H9 (cell line): ENCODE measurements around the gene MKNK2. TPM values are rescaled to one million over a fixed set of nuclear protein-coding genes. Genes with fewer than 3 reads are reported as not detected.

Experiments
- DNase-seq: peaks from one replicate; pipeline ENCODE4 v3.0.0-alpha.2; 2017
- H2AFZ ChIP-seq: one replicate; pipeline ENCODE4 v1.6.1; 2013; ENCODE audit warnings: mild to moderate bottlenecking, low read length, control low read depth, moderate library complexity
- H2AK5ac ChIP-seq: 2 replicates; pipeline ENCODE4 v1.6.1; 2013; ENCODE audit warnings: low read length, control low read depth, mixed read lengths; ENCODE audit not compliant: insufficient read length
- H2BK120ac ChIP-seq: one replicate; pipeline ENCODE4 v1.6.1; 2013; ENCODE audit warnings: low read depth, mild to moderate bottlenecking, low read length, control low read depth, inconsistent platforms; ENCODE audit not compliant: poor library complexity, severe bottlenecking
- H2BK12ac ChIP-seq: 2 replicates; pipeline ENCODE4 v1.6.1; 2013; ENCODE audit warnings: low read length, control low read depth, mixed read lengths, low read depth; ENCODE audit not compliant: insufficient read length
- H2BK15ac ChIP-seq: 2 replicates; pipeline ENCODE4 v1.6.1; 2013; ENCODE audit warnings: low read depth, low read length, control low read depth
- H2BK20ac ChIP-seq: one replicate; pipeline ENCODE4 v1.6.1; 2013; ENCODE audit warnings: low read depth, mild to moderate bottlenecking, low read length, control low read depth, inconsistent platforms; ENCODE audit not compliant: poor library complexity, severe bottlenecking
- H2BK5ac ChIP-seq: 2 replicates; pipeline ENCODE4 v1.6.1; 2013; ENCODE audit warnings: low read length, control low read depth, mixed read lengths; ENCODE audit not compliant: insufficient read length
- H3K14ac ChIP-seq: 2 replicates; pipeline ENCODE4 v1.6.1; 2013; ENCODE audit warnings: low read length, control low read depth; ENCODE audit not compliant: insufficient read depth
- H3K18ac ChIP-seq: 2 replicates; pipeline ENCODE4 v1.6.1; 2013; ENCODE audit warnings: low read depth, mild to moderate bottlenecking, mixed read lengths, low read length, control low read depth; ENCODE audit not compliant: insufficient read length
- H3K23ac ChIP-seq: 2 replicates; pipeline ENCODE4 v1.6.1; 2013; ENCODE audit warnings: low read length, control low read depth, mixed read lengths, low read depth; ENCODE audit not compliant: insufficient read length
- H3K23me2 ChIP-seq: 2 replicates; pipeline ENCODE4 v1.6.1; 2013; ENCODE audit warnings: low read depth, mild to moderate bottlenecking, mixed read lengths, low read length, control low read depth; ENCODE audit not compliant: insufficient read length, poor library complexity, severe bottlenecking
- H3K27ac ChIP-seq: 2 replicates; pipeline ENCODE4 v1.5.1; 2013; ENCODE audit warnings: low read length, control low read depth, mixed read lengths, low read depth; ENCODE audit not compliant: insufficient read length
- H3K27me3 ChIP-seq: 2 replicates; pipeline ENCODE4 v1.6.1; 2013; ENCODE audit warnings: low read length, control low read depth, inconsistent platforms; ENCODE audit not compliant: insufficient read depth
- H3K4ac ChIP-seq: 2 replicates; pipeline ENCODE4 v1.6.1; 2013; ENCODE audit warnings: low read depth, mild to moderate bottlenecking, control low read depth, inconsistent platforms, low read length, moderate library complexity
- H3K4me1 ChIP-seq: 2 replicates; pipeline ENCODE4 v1.6.1; 2013; ENCODE audit warnings: low read length, control low read depth, inconsistent platforms; ENCODE audit not compliant: insufficient read depth
- H3K4me2 ChIP-seq: 2 replicates; pipeline ENCODE4 v1.6.1; 2013; ENCODE audit warnings: low read length, control low read depth, mixed read lengths; ENCODE audit not compliant: insufficient read length, insufficient read depth
- H3K56ac ChIP-seq: 2 replicates; pipeline ENCODE4 v1.6.1; 2013; ENCODE audit warnings: low read depth, mild to moderate bottlenecking, mixed read lengths, low read length, control low read depth; ENCODE audit not compliant: insufficient read length
- H3K79me1 ChIP-seq: 2 replicates; pipeline ENCODE4 v1.6.1; 2013; ENCODE audit warnings: low read depth, mild to moderate bottlenecking, moderate library complexity, low read length, control low read depth, inconsistent platforms; ENCODE audit not compliant: insufficient read depth, poor library complexity, severe bottlenecking
- H3K79me2 ChIP-seq: 2 replicates; pipeline ENCODE4 v1.6.1; 2013; ENCODE audit warnings: low read length, control low read depth, inconsistent platforms; ENCODE audit not compliant: insufficient read depth
- H3K9ac ChIP-seq: 2 replicates; pipeline ENCODE4 v1.6.1; 2013; ENCODE audit warnings: low read length, control low read depth, mixed read lengths; ENCODE audit not compliant: insufficient read length; ENCODE audit errors: extremely low read depth
- H3K9me3 ChIP-seq: one replicate; pipeline ENCODE4 v1.6.1; 2013; ENCODE audit warnings: low read depth, low read length, inconsistent platforms; ENCODE audit not compliant: control insufficient read depth
- H3T11ph ChIP-seq: one replicate; pipeline ENCODE4 v1.6.1; 2013; ENCODE audit warnings: mild to moderate bottlenecking, low read length, control low read depth, inconsistent platforms
- H4K20me1 ChIP-seq: one replicate; pipeline ENCODE4 v1.6.1; 2013; ENCODE audit not compliant: control insufficient read depth, insufficient read length, insufficient read depth
- H4K5ac ChIP-seq: 2 replicates; pipeline ENCODE4 v1.6.1; 2013; ENCODE audit warnings: low read depth, mild to moderate bottlenecking, mixed read lengths, low read length, control low read depth; ENCODE audit not compliant: insufficient read length
- H4K8ac ChIP-seq: replicated peaks from 2 replicates; pipeline ENCODE4 v1.6.1; 2013; ENCODE audit warnings: low read length, control low read depth, mixed read lengths, low read depth; ENCODE audit not compliant: insufficient read length
- H4K91ac ChIP-seq: 2 replicates; pipeline ENCODE4 v1.6.1; 2013; ENCODE audit warnings: low read depth, mild to moderate bottlenecking, moderate library complexity, mixed read lengths, low read length, control low read depth; ENCODE audit not compliant: insufficient read length
- H3K27ac Mint-ChIP-seq, 3 experiments: 2 replicates in 2 of 3; 3 replicates in 1 of 3; pipeline ENCODE4 v1.8.0; 2020 to 2021; ENCODE audit warnings: mixed read lengths in 3 of 3, mild to moderate bottlenecking in 1 of 3, moderate library complexity in 1 of 3
- H3K27me3 Mint-ChIP-seq: 2 replicates; pipeline ENCODE4 v1.8.0; 2021; ENCODE audit warnings: low read depth, mild to moderate bottlenecking, moderate library complexity, mixed read lengths
- H3K36me3 Mint-ChIP-seq, 3 experiments: 2 replicates in 2 of 3; 3 replicates in 1 of 3; pipeline ENCODE4 v1.8.0; 2020 to 2021; ENCODE audit warnings: low read depth in 3 of 3, mixed read lengths in 3 of 3; ENCODE audit not compliant: insufficient read depth in 1 of 3
- H3K4me1 Mint-ChIP-seq, 2 experiments: 2 replicates each; pipeline ENCODE4 v1.8.0; 2020; ENCODE audit warnings: mixed read lengths in 2 of 2
- H3K4me3 Mint-ChIP-seq, 2 experiments: 2 replicates in 1 of 2; 3 replicates in 1 of 2; pipeline ENCODE4 v1.8.0; 2020 to 2021; ENCODE audit warnings: mild to moderate bottlenecking in 2 of 2, mixed read lengths in 2 of 2, moderate library complexity in 1 of 2
- H3K9me3 Mint-ChIP-seq, 2 experiments: 2 replicates in 1 of 2; 3 replicates in 1 of 2; pipeline ENCODE4 v1.8.0; 2020; ENCODE audit warnings: mild to moderate bottlenecking in 2 of 2, mixed read lengths in 2 of 2, moderate library complexity in 1 of 2
- WGBS: extraction: QIAGEN DNeasy Blood & Tissue Kit; methylation state at CpG from one replicate; pipeline ENCODE4 v1.1.7; 2013; ENCODE audit warnings: missing lambda C conversion rate, low lambda C conversion rate, mixed read lengths; ENCODE audit not compliant: insufficient read length; ENCODE audit errors: extremely low coverage; 5-methylcytosine and 5-hydroxymethylcytosine counted together
- total RNA-seq: library from RNA; stranded (reverse); gene quantifications from 2 replicates; pipeline ENCODE4 v1.2.1, GENCODE V29; 2021
- TF ChIP-seq, protein P1 (sequence below): fragments of 200-600 bp; sonication (generic); conservative IDR thresholded peaks from 3 replicates; pipeline ENCODE4 v1.8.0; 2021; ENCODE audit warnings: antibody characterized with exemption, mild to moderate bottlenecking

MKNK2 gene
- total RNA-seq, 1 experiment from 2014 or later: 153 TPM

DNA sequence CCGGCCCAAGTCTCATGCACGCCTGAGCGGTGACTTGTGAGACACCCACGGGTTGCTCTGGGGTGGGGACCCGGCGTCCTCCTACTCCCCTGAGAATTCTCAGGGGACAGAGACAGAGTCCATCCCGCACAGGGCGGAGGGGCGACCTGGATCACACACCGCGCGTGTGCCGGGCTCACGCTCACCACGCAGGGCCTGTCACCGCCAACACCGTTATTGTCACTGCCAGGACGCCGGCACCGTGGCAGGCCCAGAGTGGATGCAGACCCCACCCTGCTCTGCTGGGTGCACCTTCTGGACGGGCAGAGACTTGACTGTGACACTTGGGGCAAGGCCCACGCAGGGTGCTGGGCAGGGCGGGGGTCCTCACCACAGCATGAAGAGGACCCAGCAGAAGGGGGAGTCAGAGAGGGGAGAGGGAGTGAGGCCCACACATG, 28.8 kb upstream of the MKNK2 start:
- WGBS: no CpG with 5 or more reads among the region's 23 CpGs
- no peak overlapping the region for H2BK15ac ChIP-seq
- H3K27me3 Mint-ChIP-seq: no peaks in the 10 kb centered on the region

More for the DNA sequence above, 28.8 kb upstream of the MKNK2 start:
- H2BK5ac ChIP-seq: no peak overlapping the region
- no peak overlapping the region for H3K23ac ChIP-seq
- no peaks in the 10 kb centered on the region for H3K9me3 Mint-ChIP-seq
- no peaks in the 10 kb centered on the region for H3K4me1 Mint-ChIP-seq
- peak overlapping the region in 1 of 3 experiments; percentile 28; a peak in 1 of 7 replicates for H3K27ac Mint-ChIP-seq
- H3K27me3 ChIP-seq: no peaks in the 10 kb centered on the region
- H3K4me3 Mint-ChIP-seq: no peak overlapping the region
- no peak overlapping the region for H3K18ac ChIP-seq
- no peaks in the 10 kb centered on the region for H3K79me2 ChIP-seq
- no peak overlapping the region; the same call in 1 of the 2 replicates for H3K14ac ChIP-seq
- H2AFZ ChIP-seq: no peak overlapping the region
- no peaks in the 10 kb centered on the region for H3K23me2 ChIP-seq
- TF ChIP-seq, protein P1, sequence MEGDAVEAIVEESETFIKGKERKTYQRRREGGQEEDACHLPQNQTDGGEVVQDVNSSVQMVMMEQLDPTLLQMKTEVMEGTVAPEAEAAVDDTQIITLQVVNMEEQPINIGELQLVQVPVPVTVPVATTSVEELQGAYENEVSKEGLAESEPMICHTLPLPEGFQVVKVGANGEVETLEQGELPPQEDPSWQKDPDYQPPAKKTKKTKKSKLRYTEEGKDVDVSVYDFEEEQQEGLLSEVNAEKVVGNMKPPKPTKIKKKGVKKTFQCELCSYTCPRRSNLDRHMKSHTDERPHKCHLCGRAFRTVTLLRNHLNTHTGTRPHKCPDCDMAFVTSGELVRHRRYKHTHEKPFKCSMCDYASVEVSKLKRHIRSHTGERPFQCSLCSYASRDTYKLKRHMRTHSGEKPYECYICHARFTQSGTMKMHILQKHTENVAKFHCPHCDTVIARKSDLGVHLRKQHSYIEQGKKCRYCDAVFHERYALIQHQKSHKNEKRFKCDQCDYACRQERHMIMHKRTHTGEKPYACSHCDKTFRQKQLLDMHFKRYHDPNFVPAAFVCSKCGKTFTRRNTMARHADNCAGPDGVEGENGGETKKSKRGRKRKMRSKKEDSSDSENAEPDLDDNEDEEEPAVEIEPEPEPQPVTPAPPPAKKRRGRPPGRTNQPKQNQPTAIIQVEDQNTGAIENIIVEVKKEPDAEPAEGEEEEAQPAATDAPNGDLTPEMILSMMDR: no peak
- no peak overlapping the region for H4K8ac ChIP-seq
- no peaks in the 10 kb centered on the region for H3K79me1 ChIP-seq
- no peak overlapping the region for H2BK120ac ChIP-seq
- peaks cover 0 to 14% (median 5%) of the 10 kb centered on the region in 3 experiments; a peak in 3 of 7 replicates for H3K36me3 Mint-ChIP-seq
- no peak overlapping the region for H4K91ac ChIP-seq
- no peak overlapping the region for H3K4ac ChIP-seq
- H2BK12ac ChIP-seq: no peak overlapping the region
- H2AK5ac ChIP-seq: no peak overlapping the region
- DNase-seq: no peak
- no peak overlapping the region for H4K5ac ChIP-seq
- H3K9me3 ChIP-seq: no peaks in the 10 kb centered on the region
- H2BK20ac ChIP-seq: no peak overlapping the region
- no peak overlapping the region for H3K56ac ChIP-seq
- no peaks in the 10 kb centered on the region for H4K20me1 ChIP-seq
- no peak overlapping the region for H3K27ac ChIP-seq
- no peak overlapping the region for H3K4me2 ChIP-seq
- no peak overlapping the region for H3T11ph ChIP-seq
- H3K4me1 ChIP-seq: no peaks in the 10 kb centered on the region
- no peak overlapping the region for H3K9ac ChIP-seq
